Spleen (tissue), 11 donors: Measurements from ENCODE around the gene CCNJL. TPM values are rescaled to one million over a fixed set of nuclear protein-coding genes. Genes with fewer than 3 reads are reported as not detected.

ENCODE experiments used
- DNase-seq: peaks from one replicate; pipeline ENCODE4 v3.0.0-alpha.2; 2020
- H3K27ac ChIP-seq, 8 donors: fragments of 200-600 bp; sonication (generic) in 7 of 8; 1 replicate in 4 of 8; 2 replicates in 4 of 8; pipeline versions ENCODE4 v1.5.0 to v1.8.0; 2016 to 2021; ENCODE audit warnings: inconsistent platforms in 4 of 8, mild to moderate bottlenecking in 4 of 8, moderate library complexity in 1 of 8
- H3K27me3 ChIP-seq, 7 donors: fragments of 200-600 bp; sonication (generic) in 6 of 7; replicated peaks in 1 of 7; 1 replicate in 4 of 7; 2 replicates in 3 of 7; pipeline versions ENCODE4 v1.5.0 to v1.8.0; 2016 to 2021; ENCODE audit warnings: inconsistent platforms in 3 of 7, mild to moderate bottlenecking in 1 of 7
- H3K36me3 ChIP-seq, 6 donors: fragments of 200-600 bp; sonication (generic) in 5 of 6; 1 replicate in 4 of 6; 2 replicates in 2 of 6; pipeline versions ENCODE4 v1.5.0 to v1.8.0; 2016 to 2021; ENCODE audit warnings: inconsistent platforms in 2 of 6
- H3K4me1 ChIP-seq, 6 donors: fragments of 200-600 bp; sonication (generic) in 5 of 6; 1 replicate in 3 of 6; 2 replicates in 3 of 6; pipeline versions ENCODE4 v1.5.0 to v1.8.0; 2016 to 2021; ENCODE audit warnings: inconsistent platforms in 3 of 6
- H3K4me3 ChIP-seq, 8 donors: fragments of 200-600 bp; sonication (generic) in 7 of 8; 1 replicate in 4 of 8; 2 replicates in 4 of 8; pipeline versions ENCODE4 v1.5.0 to v1.8.0; 2016 to 2021; ENCODE audit warnings: inconsistent platforms in 4 of 8, mild to moderate bottlenecking in 4 of 8, moderate library complexity in 2 of 8
- H3K9me3 ChIP-seq, 8 donors: fragments of 200-600 bp; sonication (generic) in 7 of 8; 1 replicate in 4 of 8; 2 replicates in 4 of 8; pipeline versions ENCODE4 v1.5.0 to v1.8.0; 2016 to 2021; ENCODE audit warnings: inconsistent platforms in 4 of 8
- CTCF ChIP-seq, 11 experiments: fragments of 200-600 bp in 7 of 11; fragments of 450-650 bp in 4 of 11; sonication (generic) in 4 of 11; IDR thresholded peaks in 8 of 11; conservative IDR thresholded peaks in 3 of 11; 1 replicate in 7 of 11; 2 replicates in 4 of 11; pipeline versions ENCODE4 v1.4.0 to v1.8.0; 2016 to 2021; ENCODE audit warnings: antibody characterized with exemption in 11 of 11, inconsistent platforms in 4 of 11, mild to moderate bottlenecking in 1 of 11
- POLR2A ChIP-seq, 3 donors: fragments of 450-650 bp; IDR thresholded peaks; one replicate each; pipeline ENCODE4 v1.5.1; 2017; ENCODE audit warnings: antibody characterized with exemption in 3 of 3, mild to moderate bottlenecking in 1 of 3
- POLR2AphosphoS5 ChIP-seq, 3 donors: sonication (generic); formaldehyde crosslinking; IDR thresholded peaks; one replicate each; pipeline ENCODE4 v1.5.1; 2017; ENCODE audit warnings: antibody characterized with exemption in 3 of 3
- WGBS, 5 donors: extraction: QIAGEN DNeasy Blood & Tissue Kit in 3 of 5; methylation state at CpG; one replicate each; pipeline versions ENCODE4 v1.1.5 to v1.1.7; 2013 to 2018; 5-methylcytosine and 5-hydroxymethylcytosine counted together
- intact Hi-C: fragments of 100-400 bp; cut with DNase I; formaldehyde crosslinking; loops from one replicate; pipeline ENCODE4 v1.15.0; 2023; ENCODE audit warnings: low total_unique reads
- polyA plus RNA-seq, 3 donors: library from polyadenylated mRNA; stranded (reverse); fragments of 200-250 nt; gene quantifications; one replicate each; pipeline ENCODE4 v1.2.1, GENCODE V29; 2013
- total RNA-seq, 7 donors: library from RNA; depleted of rRNA in 3 of 7; stranded (reverse); fragments of >200 nt in 3 of 7; fragmentation: NEBNext Ultra II Directional in 4 of 7; extraction: Animal tissue kit (Norgen Biotek cat#: 25700) in 4 of 7; gene quantifications; one replicate each; pipeline versions ENCODE4 v1.1.0 to v1.2.1, GENCODE V29; 2016 to 2021
- donor health status: healthy with polysubstance abuse.
- donor health status: DM: no; HTN: no; CAD: no; lungs with moderate emphysema.
- donor health status: DM: no; HTN: no; CAD: no.
- donor health status: Bipolar disorder and iron deficiency.
- donor health status: healthy.
- donor health status: DM: no; HTN: no; CAD: no.
- donor health status: DM: yes; HTN: yes; CAD: no.

The CCNJL gene
- total and polyA plus RNA-seq, 10 donors = 1.3 to 24.9 (median 12.9) TPM

- Histone ChIP-seq H3K27me3 (no peaks in the 10 kb centered on the region), H3K4me1 (peaks cover 22 to 94% (median 52%) of the 10 kb centered on the region in 6 donors), H3K4me3 (no peak overlapping the region), H3K36me3 (no peaks in the 10 kb centered on the region), H3K9me3 (no peaks in the 10 kb centered on the region), H3K27ac (peak overlapping the region in 2 of 8 donors; percentile 90 to 93)
- whole genome bisulfite sequencing, 5 donors = 85 to 97% (median 87%) methylated on average over 3 of the region's 3 CpGs
- no peak for TF ChIP-seq POLR2A (IDR thresholded peaks at IDR 0.05)
- TF ChIP-seq CTCF (IDR thresholded peaks at IDR 0.05 in 8 of 11, conservative IDR thresholded peaks at IDR 0.05 in 3 of 11) = no peak
- TF ChIP-seq POLR2AphosphoS5 (IDR thresholded peaks at IDR 0.05) = no peak
- intact Hi-C loops = no loop called here
- DNase-seq = no peak
Measured at GRCh38 chr5:160290751-160291150, 21.6 kb downstream of the CCNJL start.

- WGBS, 5 donors = 61 to 67% (median 65%) methylated on average over 7 of the region's 7 CpGs
- no peaks in the 10 kb centered on the region for H3K9me3 ChIP-seq
- H3K4me3 ChIP-seq = no peak overlapping the region
- H3K27me3 ChIP-seq = no peaks in the 10 kb centered on the region
- no peak for TF ChIP-seq POLR2AphosphoS5 (IDR thresholded peaks at IDR 0.05)
- TF ChIP-seq POLR2A (IDR thresholded peaks at IDR 0.05) = no peak
- no peak for TF ChIP-seq CTCF (IDR thresholded peaks at IDR 0.05 in 8 of 11, conservative IDR thresholded peaks at IDR 0.05 in 3 of 11)
- peak overlapping the region in 5 of 8 donors; percentile 14 to 93 (median 45) for H3K27ac ChIP-seq
- no peak for DNase-seq
- H3K4me1 ChIP-seq = peaks cover 22 to 91% (median 56%) of the 10 kb centered on the region in 6 donors
- intact Hi-C loops = no loop called here
- no peaks in the 10 kb centered on the region for H3K36me3 ChIP-seq
Measured at GRCh38 chr5:160289721-160290120, 22.6 kb downstream of the CCNJL start.

- DNase-seq = no peak
- no peaks in the 10 kb centered on the region for H3K36me3 ChIP-seq
- no peaks in the 10 kb centered on the region for H3K27me3 ChIP-seq
- H3K4me3 ChIP-seq = no peak overlapping the region
- H3K27ac ChIP-seq = peak overlapping the region in 6 of 8 donors; percentile 14 to 93 (median 44)
- intact Hi-C loops = no loop called here
- TF ChIP-seq POLR2A (IDR thresholded peaks at IDR 0.05) (no peak), POLR2AphosphoS5 (IDR thresholded peaks at IDR 0.05) (peak in 2 of 3 donors; percentile 38 to 56)
- H3K9me3 ChIP-seq = no peaks in the 10 kb centered on the region
- peaks cover 22 to 87% (median 54%) of the 10 kb centered on the region in 6 donors for H3K4me1 ChIP-seq
- WGBS, 5 donors = 13 to 29% (median 20%) methylated on average over 2 of the region's 2 CpGs
Measured at GRCh38 chr5:160289356-160289651, 23.1 kb downstream of the CCNJL start.

- Histone ChIP-seq H3K9me3 (no peaks in the 10 kb centered on the region), H3K4me1 (peaks cover 22 to 71% (median 47%) of the 10 kb centered on the region in 6 donors), H3K4me3 (no peak overlapping the region), H3K27me3 (no peaks in the 10 kb centered on the region), H3K27ac (peak overlapping the region in 7 of 8 donors; percentile 19 to 70 (median 67)), H3K36me3 (no peaks in the 10 kb centered on the region)
- peak; percentile 87 for DNase-seq
- WGBS, 5 donors = 41 to 64% (median 58%) methylated on average over 5 to 8 of the region's 8 CpGs
- peak; percentile 66 to 81 (median 80) for TF ChIP-seq POLR2AphosphoS5 (IDR thresholded peaks at IDR 0.05)
- no peak for TF ChIP-seq POLR2A (IDR thresholded peaks at IDR 0.05)
- intact Hi-C loops = no loop called here
Measured at GRCh38 chr5:160287378-160288051, 24.8 kb downstream of the CCNJL start.

- intact Hi-C loops = no loop called here
- H3K9me3 ChIP-seq = no peaks in the 10 kb centered on the region
- no peaks in the 10 kb centered on the region for H3K36me3 ChIP-seq
- no peak for TF ChIP-seq POLR2A (IDR thresholded peaks at IDR 0.05)
- H3K4me1 ChIP-seq = peaks cover 22 to 71% (median 47%) of the 10 kb centered on the region in 6 donors
- DNase-seq = no peak
- H3K4me3 ChIP-seq = no peak overlapping the region
- H3K27me3 ChIP-seq = no peaks in the 10 kb centered on the region
- peak overlapping the region in 7 of 8 donors; percentile 19 to 70 (median 67) for H3K27ac ChIP-seq
- 77 to 91% (median 87%) methylated on average over 6 of the region's 6 CpGs for WGBS, 5 donors
Measured at GRCh38 chr5:160286947-160287346, 25.4 kb downstream of the CCNJL start.
